PFSK-1 (cell line): ENCODE measurements around the gene SMTN.

Experiments
- FOXP2 ChIP-seq: optimal IDR thresholded peaks from 2 replicates; pipeline ENCODE3; 2011; ENCODE audit warnings: borderline replicate concordance, control low read depth, inconsistent platforms; ENCODE audit not compliant: insufficient read depth; ENCODE audit errors: extremely low read length, extremely low read depth
- POLR2AphosphoS5 ChIP-seq: IDR thresholded peaks from 2 replicates; pipeline ENCODE4 v1.6.1; 2012; ENCODE audit warnings: low read depth, mild to moderate bottlenecking, control low read depth, low read length, moderate library complexity
- SIN3A ChIP-seq: IDR thresholded peaks from 2 replicates; pipeline ENCODE4 v1.6.1; 2012; ENCODE audit warnings: mild to moderate bottlenecking, low read length, moderate library complexity, borderline replicate concordance; ENCODE audit not compliant: insufficient read depth
- TAF1 ChIP-seq: IDR thresholded peaks from 2 replicates; pipeline ENCODE4 v1.6.1; 2012; ENCODE audit warnings: low read length, control low read depth, borderline replicate concordance; ENCODE audit not compliant: insufficient read depth
- TF ChIP-seq, protein P1 (sequence below), 2 experiments: IDR thresholded peaks; 2 replicates each; pipeline versions ENCODE4 v1.6.1 to v1.8.0; 2011 to 2012; ENCODE audit warnings: low read depth in 2 of 2, low read length in 2 of 2, control low read depth in 1 of 2, inconsistent platforms in 1 of 2, mild to moderate bottlenecking in 1 of 2, moderate library complexity in 1 of 2; ENCODE audit not compliant: insufficient read depth in 1 of 2

The SMTN gene

GRCh38 chr22:31122196-31122531 lies 41.0 kb downstream of the SMTN start:
- no peak for TF ChIP-seq TAF1
- TF ChIP-seq SIN3A, result no peak
- TF ChIP-seq POLR2AphosphoS5, result no peak
- no peak for TF ChIP-seq FOXP2
- TF ChIP-seq, protein P1, sequence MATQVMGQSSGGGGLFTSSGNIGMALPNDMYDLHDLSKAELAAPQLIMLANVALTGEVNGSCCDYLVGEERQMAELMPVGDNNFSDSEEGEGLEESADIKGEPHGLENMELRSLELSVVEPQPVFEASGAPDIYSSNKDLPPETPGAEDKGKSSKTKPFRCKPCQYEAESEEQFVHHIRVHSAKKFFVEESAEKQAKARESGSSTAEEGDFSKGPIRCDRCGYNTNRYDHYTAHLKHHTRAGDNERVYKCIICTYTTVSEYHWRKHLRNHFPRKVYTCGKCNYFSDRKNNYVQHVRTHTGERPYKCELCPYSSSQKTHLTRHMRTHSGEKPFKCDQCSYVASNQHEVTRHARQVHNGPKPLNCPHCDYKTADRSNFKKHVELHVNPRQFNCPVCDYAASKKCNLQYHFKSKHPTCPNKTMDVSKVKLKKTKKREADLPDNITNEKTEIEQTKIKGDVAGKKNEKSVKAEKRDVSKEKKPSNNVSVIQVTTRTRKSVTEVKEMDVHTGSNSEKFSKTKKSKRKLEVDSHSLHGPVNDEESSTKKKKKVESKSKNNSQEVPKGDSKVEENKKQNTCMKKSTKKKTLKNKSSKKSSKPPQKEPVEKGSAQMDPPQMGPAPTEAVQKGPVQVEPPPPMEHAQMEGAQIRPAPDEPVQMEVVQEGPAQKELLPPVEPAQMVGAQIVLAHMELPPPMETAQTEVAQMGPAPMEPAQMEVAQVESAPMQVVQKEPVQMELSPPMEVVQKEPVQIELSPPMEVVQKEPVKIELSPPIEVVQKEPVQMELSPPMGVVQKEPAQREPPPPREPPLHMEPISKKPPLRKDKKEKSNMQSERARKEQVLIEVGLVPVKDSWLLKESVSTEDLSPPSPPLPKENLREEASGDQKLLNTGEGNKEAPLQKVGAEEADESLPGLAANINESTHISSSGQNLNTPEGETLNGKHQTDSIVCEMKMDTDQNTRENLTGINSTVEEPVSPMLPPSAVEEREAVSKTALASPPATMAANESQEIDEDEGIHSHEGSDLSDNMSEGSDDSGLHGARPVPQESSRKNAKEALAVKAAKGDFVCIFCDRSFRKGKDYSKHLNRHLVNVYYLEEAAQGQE (IDR thresholded peaks at IDR 0.05; ENCODE audit: insufficient read depth in 1 of 2, low read depth in 2 of 2, low read length in 2 of 2), result no peak

- TF ChIP-seq, protein P1 (IDR thresholded peaks at IDR 0.05; ENCODE audit: insufficient read depth in 1 of 2, low read depth in 2 of 2, low read length in 2 of 2), result no peak
- TF ChIP-seq TAF1 (no peak), POLR2AphosphoS5 (peak; percentile 62), FOXP2 (no peak), SIN3A (no peak)
Measured at GRCh38 chr22:31122532-31123291, 41.6 kb downstream of the SMTN start, which contains the start of gene INPP5J. Gene INPP5J, plus strand, starts transcription at chr22:31122966. Its CDS starts 49 bp downstream, at chr22:31123015.

- TF ChIP-seq SIN3A (no peak), FOXP2 (no peak)
Measured at GRCh38 chr22:31123292-31123602, 42.1 kb downstream of the SMTN start.

DNA sequence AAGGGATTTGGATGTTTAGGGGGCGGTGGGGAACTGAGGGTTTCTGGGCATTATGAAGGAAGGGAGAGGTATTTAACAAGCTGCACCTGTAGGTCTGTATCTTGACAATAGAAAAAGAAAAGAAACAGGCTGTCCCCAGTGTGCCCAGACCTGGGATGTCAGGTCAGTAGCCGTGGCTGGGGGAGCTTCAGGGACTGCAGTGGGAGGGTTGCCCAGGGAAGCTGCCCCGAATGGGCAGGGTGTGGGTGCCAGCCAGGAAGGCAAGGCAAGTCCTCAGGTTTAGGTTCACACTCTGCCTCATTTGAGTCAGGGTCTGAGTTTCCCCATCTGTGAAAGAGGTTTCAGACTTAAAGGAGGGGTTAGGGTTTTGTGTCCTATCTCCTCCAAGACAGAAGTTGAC lies 43.2 kb downstream of the SMTN start:
- TF ChIP-seq POLR2AphosphoS5 (no peak), TAF1 (no peak), SIN3A (no peak), FOXP2 (no peak)
- TF ChIP-seq, protein P1 (IDR thresholded peaks at IDR 0.05; ENCODE audit: insufficient read depth in 1 of 2, low read depth in 2 of 2, low read length in 2 of 2), result no peak

DNA sequence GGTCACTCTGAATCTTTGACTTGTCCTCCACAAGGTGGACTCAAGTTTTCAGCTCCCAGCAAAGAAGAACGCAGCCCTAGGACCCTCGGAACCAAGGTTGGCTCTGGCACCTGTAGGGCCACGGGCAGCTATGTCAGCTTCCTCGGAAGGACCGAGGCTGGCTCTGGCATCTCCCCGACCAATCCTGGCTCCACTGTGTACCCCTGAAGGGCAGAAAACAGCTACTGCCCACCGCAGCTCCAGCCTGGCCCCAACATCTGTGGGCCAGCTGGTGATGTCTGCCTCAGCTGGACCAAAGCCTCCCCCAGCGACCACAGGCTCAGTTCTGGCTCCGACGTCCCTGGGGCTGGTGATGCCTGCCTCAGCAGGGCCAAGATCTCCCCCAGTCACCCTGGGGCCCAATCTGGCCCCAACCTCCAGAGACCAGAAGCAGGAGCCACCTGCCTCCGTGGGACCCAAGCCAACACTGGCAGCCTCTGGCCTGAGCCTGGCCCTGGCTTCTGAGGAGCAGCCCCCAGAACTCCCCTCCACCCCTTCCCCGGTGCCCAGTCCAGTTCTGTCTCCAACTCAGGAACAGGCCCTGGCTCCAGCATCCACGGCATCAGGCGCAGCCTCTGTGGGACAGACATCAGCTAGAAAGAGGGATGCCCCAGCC lies 43.8 kb downstream of the SMTN start:
- TF ChIP-seq POLR2AphosphoS5 (no peak), FOXP2 (no peak), TAF1 (no peak), SIN3A (no peak)
- TF ChIP-seq, protein P1 (IDR thresholded peaks at IDR 0.05; ENCODE audit: insufficient read depth in 1 of 2, low read depth in 2 of 2, low read length in 2 of 2), result no peak
